ENCODE results near the gene S100A3.
A peak's percentile ranks its signal among the peaks of the same experiment; 100 is the strongest.

The S100A3 gene

DNA sequence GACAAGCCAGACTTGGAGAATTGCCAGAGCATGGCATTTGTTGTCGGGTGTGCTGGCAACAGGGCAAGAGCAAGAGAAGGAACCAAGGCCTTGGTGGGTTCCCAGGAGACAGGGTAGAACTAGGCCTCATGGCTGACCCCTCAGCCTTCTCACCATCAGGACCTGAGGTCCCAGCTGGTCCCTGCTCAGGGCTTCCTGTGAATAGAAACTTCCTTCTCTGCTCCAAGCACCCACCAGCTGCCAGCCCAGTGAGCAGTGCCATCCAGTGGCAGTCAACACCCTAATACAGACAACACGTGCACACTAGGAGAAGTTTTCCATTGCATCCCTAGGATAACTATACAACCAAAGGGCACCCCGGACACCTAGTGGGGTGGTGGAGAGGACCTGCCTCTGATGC lies 36.0 kb downstream of the S100A3 start:
- DNase-seq (ENCODE audit: low read depth, low spot score): no peak

GRCh38 chr1:153510984-153511410 lies 38.1 kb downstream of the S100A3 start:
- DNase-seq (ENCODE audit: low read depth, low spot score): peak; percentile 90

DNA sequence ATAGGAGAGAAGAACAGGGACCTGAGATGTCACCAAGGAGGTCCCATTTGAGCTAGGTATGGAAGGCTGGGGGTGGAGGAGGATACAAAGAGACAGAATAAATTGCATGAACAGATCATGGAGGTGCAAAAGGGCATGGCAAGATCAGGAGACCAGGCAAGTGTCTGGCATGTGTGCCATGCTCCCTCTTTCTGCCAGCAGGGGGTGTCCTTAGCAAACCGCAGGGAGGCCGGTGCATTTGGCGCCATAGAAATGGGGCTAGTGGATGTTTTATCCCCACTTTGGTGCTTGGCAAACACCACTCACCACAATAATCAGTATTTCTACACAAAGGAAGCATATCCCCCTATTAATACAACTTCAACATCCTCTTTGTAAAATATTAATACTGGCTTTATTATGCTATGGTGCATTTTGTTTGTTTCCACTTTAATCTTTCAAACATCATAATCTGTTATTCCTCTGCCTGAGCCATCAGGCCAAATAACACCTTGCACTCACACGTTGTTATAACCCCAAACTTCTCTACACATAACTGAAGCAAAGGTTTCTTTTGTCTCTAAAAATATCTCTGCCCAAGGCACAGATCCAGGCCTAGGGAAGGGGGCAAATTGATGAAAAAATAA lies 39.2 kb downstream of the S100A3 start:
- DNase-seq (ENCODE audit: low read depth, low spot score): peak; percentile 39

DNA sequence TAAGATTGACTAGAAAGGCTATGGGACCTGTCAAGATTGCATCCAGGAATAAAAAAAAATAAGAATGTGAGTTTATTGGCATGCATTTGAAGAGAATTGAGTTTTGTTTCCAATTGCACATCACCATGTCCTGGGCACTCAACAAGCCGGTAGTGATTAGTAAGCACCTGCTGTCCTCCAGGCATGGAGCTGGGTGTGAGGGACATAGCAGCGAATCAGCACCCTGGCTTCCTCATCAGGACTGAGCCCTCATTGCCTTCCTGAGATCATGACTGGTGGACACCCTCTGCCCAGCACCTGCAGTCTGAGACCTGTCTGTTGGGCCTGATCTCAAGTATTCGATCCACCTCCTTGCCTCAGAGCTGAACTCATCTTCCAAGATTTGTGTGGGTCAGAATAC lies 40.0 kb downstream of the S100A3 start:
- no peak for DNase-seq (ENCODE audit: low read depth, low spot score)

DNA sequence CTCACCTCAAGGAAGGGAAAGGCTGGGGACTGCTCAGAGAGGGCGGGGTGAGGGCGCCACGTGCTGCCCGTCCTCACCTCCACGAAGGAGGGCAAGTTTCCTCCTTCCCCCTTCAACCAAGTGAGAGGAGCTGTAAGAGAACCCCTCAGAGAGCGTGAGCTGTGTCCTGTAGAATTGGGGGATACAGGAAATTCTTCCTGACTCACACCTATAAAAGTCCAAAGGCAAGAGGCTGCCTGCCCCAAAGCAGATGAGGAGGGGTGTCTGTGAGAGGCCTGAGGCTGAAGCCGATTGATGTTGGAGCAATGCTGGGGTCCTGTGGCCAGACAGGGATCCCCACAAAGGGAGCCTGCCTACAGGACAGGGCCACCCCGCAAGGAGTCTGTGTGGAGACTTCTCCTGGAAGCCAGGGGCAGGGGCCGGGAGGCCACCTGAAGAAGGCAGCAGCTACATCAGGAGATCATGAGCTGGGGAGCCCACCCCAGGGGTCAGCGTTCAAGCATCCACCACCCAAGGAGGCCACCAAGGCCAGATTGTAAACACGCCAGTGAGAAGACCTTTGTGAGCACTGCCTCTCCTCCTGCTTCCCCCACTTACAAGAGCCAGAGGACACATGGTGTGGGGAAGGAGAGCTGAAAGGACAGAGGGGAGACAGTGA lies 41.0 kb downstream of the S100A3 start:
- DNase-seq (ENCODE audit: low read depth, low spot score): no peak

GRCh38 chr1:153506831-153507413 lies 42.1 kb downstream of the S100A3 start:
- DNase-seq (ENCODE audit: low read depth, low spot score): peak; percentile 89

GRCh38 chr1:153506386-153506785 lies 42.7 kb downstream of the S100A3 start:
- no peak for DNase-seq (ENCODE audit: low read depth, low spot score)

GRCh38 chr1:153505576-153505975 lies 43.5 kb downstream of the S100A3 start:
- DNase-seq (ENCODE audit: low read depth, low spot score): no peak

GRCh38 chr1:153503766-153504165 lies 45.3 kb downstream of the S100A3 start:
- no peak for DNase-seq (ENCODE audit: low read depth, low spot score)

DNA sequence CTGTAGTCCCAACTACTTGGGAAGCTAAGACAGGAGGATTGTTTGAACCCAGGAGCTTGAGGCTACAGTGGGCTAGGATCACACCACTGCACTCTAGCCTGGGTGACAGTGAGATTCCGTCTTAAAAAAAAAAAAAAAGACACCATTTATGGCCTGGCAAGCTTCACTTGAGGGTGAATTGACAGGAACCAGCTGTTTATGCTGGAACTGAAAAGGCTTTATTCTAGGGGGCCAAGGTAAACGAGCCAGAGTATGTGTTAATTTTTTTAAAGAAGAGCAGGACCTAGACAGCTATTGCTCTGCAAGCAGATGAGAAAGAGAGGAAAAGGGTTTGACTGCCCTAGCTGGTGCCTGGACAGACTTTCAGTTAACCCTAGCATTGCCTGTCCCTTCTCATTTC lies 50.3 kb downstream of the S100A3 start:
- DNase-seq (ENCODE audit: low read depth, low spot score): no peak
